Psoas muscle (tissue), 8 donors: ENCODE measurements around the gene CHST8. TPM values are rescaled to one million over a fixed set of nuclear protein-coding genes. Genes with fewer than 3 reads are reported as not detected.

Experiments
- ATAC-seq, 4 donors: fragments of 200-7000 bp; cut with Tn5 transposase; one replicate each; pipeline ENCODE4 v1.9.1; 2020; ENCODE audit warnings: moderate library complexity in 3 of 4, mild to moderate bottlenecking in 2 of 4
- DNase-seq, 2 donors: peaks; one replicate each; pipeline ENCODE4 v3.0.0-alpha.2; 2020
- H3K27ac ChIP-seq: fragments of 200-600 bp; one replicate; pipeline ENCODE4 v1.8.0; 2022
- H3K27me3 ChIP-seq, 3 donors: fragments of 200-600 bp in 1 of 3; one replicate each; pipeline versions ENCODE4 v1.6.1 to v1.8.0; 2013 to 2022; ENCODE audit warnings: low read length in 2 of 3, mild to moderate bottlenecking in 2 of 3, moderate library complexity in 1 of 3; ENCODE audit not compliant: insufficient read depth in 3 of 3
- H3K36me3 ChIP-seq, 2 donors: fragments of 200-600 bp in 1 of 2; one replicate each; pipeline versions ENCODE4 v1.6.1 to v1.8.0; 2013 to 2022; ENCODE audit warnings: low read depth in 1 of 2, mild to moderate bottlenecking in 1 of 2, moderate library complexity in 1 of 2; ENCODE audit not compliant: insufficient read depth in 1 of 2
- H3K4me1 ChIP-seq: fragments of 200-600 bp; one replicate; pipeline ENCODE4 v1.8.0; 2022
- H3K4me3 ChIP-seq: fragments of 200-600 bp; one replicate; pipeline ENCODE4 v1.8.0; 2022; ENCODE audit warnings: mild to moderate bottlenecking
- H3K9me3 ChIP-seq: fragments of 200-600 bp; one replicate; pipeline ENCODE4 v1.8.0; 2022
- CTCF ChIP-seq: fragments of 200-600 bp; IDR thresholded peaks from one replicate; pipeline ENCODE4 v1.8.0; 2022; ENCODE audit warnings: antibody characterized with exemption
- WGBS, 3 donors: extraction: QIAGEN DNeasy Blood & Tissue Kit; methylation state at CpG; one replicate each; pipeline versions ENCODE4 v1.1.6 to v1.1.7; 2013; 5-methylcytosine and 5-hydroxymethylcytosine counted together
- intact Hi-C, 2 donors: fragments of 100-400 bp; cut with DNase I; formaldehyde crosslinking; loops; one replicate each; pipeline versions ENCODE4 v1.11.0 to v1.14.2; 2022
- polyA plus RNA-seq, 3 donors: library from polyadenylated mRNA; stranded (reverse); fragments of 200-250 nt; gene quantifications; one replicate each; pipeline ENCODE4 v1.2.3, GENCODE V29; 2013
- total RNA-seq, 4 donors: library from RNA; stranded (reverse); fragmentation: NEBNext Ultra II Directional in 2 of 4; extraction: Animal tissue kit (Norgen Biotek cat#: 25700) in 2 of 4; gene quantifications; one replicate each; pipeline versions ENCODE4 v1.2.1 to v1.2.4, GENCODE V29; 2021 to 2023
- donor health status: healthy with polysubstance abuse.
- donor health status: DM: no; HTN: no; CAD: no; lungs with moderate emphysema.
- donor health status: Bipolar disorder and iron deficiency.
- donor health status: healthy.
- donor health status: DM: yes; HTN: yes; CAD: no.
- donor health status: DM: no; HTN: no; CAD: no.
- donor health status: DM: no; HTN: no; CAD: no.
- donor health status: DM: yes; HTN: yes; CAD: no.

CHST8 gene
- total and polyA plus RNA-seq, 7 donors: 0.05 to 0.60 (median 0.23) TPM; not detected in 1

DNA sequence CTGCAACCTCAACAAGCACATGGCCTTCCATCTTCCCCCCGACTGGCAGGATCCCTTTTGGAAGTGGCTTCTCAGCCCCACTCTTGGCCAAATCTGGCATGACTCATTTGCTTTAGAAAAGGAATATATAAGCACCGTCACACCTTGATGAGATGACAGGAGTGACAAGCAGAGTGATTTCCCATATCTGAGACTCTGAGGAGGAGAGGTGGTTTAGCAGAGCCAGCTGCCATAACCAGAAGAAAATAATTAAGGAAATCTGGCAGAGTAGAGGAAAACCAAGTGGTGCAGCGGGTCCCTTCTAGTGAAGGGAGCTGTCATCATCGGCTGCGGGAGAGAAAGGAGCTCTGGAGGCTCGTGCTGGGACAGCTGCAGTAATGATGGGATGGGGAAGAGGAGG is 147.5 kb downstream of the CHST8 start:
- Histone ChIP-seq H3K4me3 (no peak overlapping the region), H3K27ac (no peak overlapping the region), H3K4me1 (no peaks in the 10 kb centered on the region), H3K9me3 (no peaks in the 10 kb centered on the region), H3K27me3 (peaks cover 0 to 34% (median 2%) of the 10 kb centered on the region in 3 donors), H3K36me3 (no peaks in the 10 kb centered on the region)
- 52 to 56% (median 53%) methylated on average over 6 of the region's 6 CpGs for WGBS, 3 donors
- no peak for ATAC-seq
- intact Hi-C loops: loop anchor here in 1 of 2 donors (1.0 kb wide), 1 partner anchor 338 kb away; no protein-coding TSS in a partner anchor
- no peak for DNase-seq
- TF ChIP-seq CTCF: no peak

DNA sequence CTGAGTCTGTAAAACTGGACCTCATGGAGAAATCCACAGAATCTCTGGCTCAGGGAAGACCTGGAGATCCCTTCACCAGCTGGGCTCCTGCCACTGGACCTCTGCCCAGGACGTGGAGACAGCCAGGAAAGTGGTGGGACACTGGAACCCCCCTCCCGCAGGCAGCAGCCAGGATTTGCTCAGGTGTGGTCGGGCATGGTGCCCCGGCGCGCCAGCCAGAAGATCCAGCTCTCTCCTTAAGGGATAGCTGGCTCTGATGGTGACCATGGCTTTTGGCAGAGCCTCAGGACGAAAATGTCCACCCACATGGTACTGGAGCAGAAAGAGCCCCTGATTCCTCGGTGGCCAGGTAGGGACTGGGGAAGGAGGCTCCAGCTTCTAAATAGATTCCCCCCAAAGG is 148.4 kb downstream of the CHST8 start:
- Histone ChIP-seq H3K9me3 (no peaks in the 10 kb centered on the region), H3K27me3 (peaks cover 0 to 34% (median 2%) of the 10 kb centered on the region in 3 donors), H3K4me3 (no peak overlapping the region), H3K27ac (no peak overlapping the region), H3K4me1 (no peaks in the 10 kb centered on the region), H3K36me3 (no peaks in the 10 kb centered on the region)
- DNase-seq (no peak), ATAC-seq (no peak)
- intact Hi-C loops: loop anchor here (5.0 to 10.0 kb wide), 7 partner anchors 235 to 955 kb away; partner anchors contain the start of gene PEPD (in 1 of the 2)
- WGBS, 3 donors: 66 to 75% (median 71%) methylated on average over 8 of the region's 8 CpGs
- TF ChIP-seq CTCF: no peak

GRCh38 chr19:33771384-33772101 is 149.8 kb downstream of the CHST8 start:
- no peaks in the 10 kb centered on the region for H3K9me3 ChIP-seq

GRCh38 chr19:33772102-33772857 is 150.5 kb downstream of the CHST8 start:
- WGBS, 3 donors: 93 to 94% (median 93%) methylated on average over 70 to 72 of the region's 72 CpGs
- Histone ChIP-seq H3K9me3 (no peaks in the 10 kb centered on the region), H3K27me3 (peaks cover 0 to 31% (median 0%) of the 10 kb centered on the region in 3 donors), H3K4me3 (no peak overlapping the region), H3K4me1 (no peaks in the 10 kb centered on the region), H3K27ac (no peak overlapping the region), H3K36me3 (no peaks in the 10 kb centered on the region)
- no peak for TF ChIP-seq CTCF
- ATAC-seq: no peak
- intact Hi-C loops: loop anchor here (5.0 to 10.0 kb wide), 7 partner anchors 233 to 953 kb away; partner anchors contain the start of gene PEPD (in 1 of the 2)
- DNase-seq: no peak

More at GRCh38 chr19:33771384-33772101, 149.8 kb downstream of the CHST8 start:
- intact Hi-C loops: loop anchor here (5.0 to 10.0 kb wide), 7 partner anchors 233 to 953 kb away; partner anchors contain the start of gene PEPD (in 1 of the 2)
- Histone ChIP-seq H3K36me3 (no peaks in the 10 kb centered on the region), H3K4me1 (no peaks in the 10 kb centered on the region), H3K27ac (no peak overlapping the region), H3K4me3 (no peak overlapping the region), H3K27me3 (peaks cover 0 to 36% (median 0%) of the 10 kb centered on the region in 3 donors)
- WGBS, 3 donors: 29 to 34% (median 31%) methylated on average over 19 of the region's 19 CpGs
- peak; percentile 65 to 82 for DNase-seq
- peak; percentile 74 to 85 (median 80) for ATAC-seq
- peak; percentile 89 for TF ChIP-seq CTCF
